SK-N-SH treated with all-trans-retinoic acid at 6 μM for 48 hours (cell line): ENCODE data around the gene DDI2.

ENCODE experiments used
- ATAC-seq: fragments of 200-7000 bp; cut with Tn5 transposase; 3 replicates; pipeline ENCODE4 v1.9.1; 2020; ENCODE audit warnings: mild to moderate bottlenecking, moderate library complexity
- ARNTL ChIP-seq: fragments of 450-650 bp; formaldehyde crosslinking; IDR thresholded peaks from 2 replicates; pipeline ENCODE4 v1.5.0; 2020; ENCODE audit warnings: low read depth, mild to moderate bottlenecking, moderate library complexity, borderline replicate concordance
- BACH2 ChIP-seq: fragments of 250-450 bp; sonication (Bioruptor Pico); IDR thresholded peaks from 2 replicates; pipeline ENCODE4 v1.9.0; 2021; ENCODE audit warnings: mild to moderate bottlenecking, borderline replicate concordance
- CSDC2 ChIP-seq: fragments of 250-450 bp; sonication (Bioruptor Pico); IDR thresholded peaks from 2 replicates; pipeline ENCODE4 v1.5.0; 2020; ENCODE audit warnings: mild to moderate bottlenecking, moderate library complexity
- ESRRG ChIP-seq: fragments of 250-450 bp; sonication (Bioruptor Pico); IDR thresholded peaks from 2 replicates; pipeline ENCODE4 v1.6.1; 2021; ENCODE audit warnings: mild to moderate bottlenecking
- ISL1 ChIP-seq: fragments of 250-450 bp; sonication (Bioruptor Pico); IDR thresholded peaks from 2 replicates; pipeline ENCODE4 v2.1.2; 2022; ENCODE audit warnings: mild to moderate bottlenecking, moderate library complexity
- OSR1 ChIP-seq: fragments of 250-450 bp; sonication (Bioruptor Pico); IDR thresholded peaks from 2 replicates; pipeline ENCODE4 v1.8.0; 2022; ENCODE audit warnings: moderate library complexity, mild to moderate bottlenecking, inconsistent platforms
- PPARA ChIP-seq: fragments of 250-450 bp; sonication (Bioruptor Pico); IDR thresholded peaks from 2 replicates; pipeline ENCODE4 v1.5.0; 2020; ENCODE audit warnings: mild to moderate bottlenecking, borderline replicate concordance
- RARB ChIP-seq: fragments of 250-450 bp; sonication (Bioruptor Pico); IDR thresholded peaks from 2 replicates; pipeline ENCODE4 v1.8.0; 2021; ENCODE audit warnings: mild to moderate bottlenecking, moderate library complexity
- TOX ChIP-seq: fragments of 250-450 bp; sonication (Bioruptor Pico); IDR thresholded peaks from 2 replicates; pipeline ENCODE4 v1.8.0; 2021; ENCODE audit warnings: mild to moderate bottlenecking, moderate library complexity, borderline replicate concordance
- ZC3H10 ChIP-seq: fragments of 250-450 bp; sonication (Bioruptor Pico); IDR thresholded peaks from 2 replicates; pipeline ENCODE4 v1.5.1; 2021; ENCODE audit warnings: mild to moderate bottlenecking, moderate library complexity
- ZFP3 ChIP-seq: fragments of 250-450 bp; sonication (Bioruptor Pico); IDR thresholded peaks from 2 replicates; pipeline ENCODE4 v1.5.0; 2020; ENCODE audit warnings: mild to moderate bottlenecking, moderate library complexity
- ZFP30 ChIP-seq: fragments of 450-650 bp; formaldehyde crosslinking; IDR thresholded peaks from 2 replicates; pipeline ENCODE4 v1.5.0; 2022; ENCODE audit warnings: mild to moderate bottlenecking, moderate library complexity
- ZNF565 ChIP-seq: fragments of 450-650 bp; formaldehyde crosslinking; conservative IDR thresholded peaks from 2 replicates; pipeline ENCODE4 v1.5.0; 2020; ENCODE audit warnings: low read depth, mild to moderate bottlenecking, moderate library complexity
- ZNF8 ChIP-seq: fragments of 450-650 bp; formaldehyde crosslinking; IDR thresholded peaks from 2 replicates; pipeline ENCODE4 v1.5.0; 2020; ENCODE audit warnings: mild to moderate bottlenecking, moderate library complexity
- TF ChIP-seq, protein P1 (sequence below): fragments of 250-450 bp; sonication (Bioruptor Pico); IDR thresholded peaks from 2 replicates; pipeline ENCODE4 v1.5.0; 2020; ENCODE audit warnings: mild to moderate bottlenecking, moderate library complexity
- TF ChIP-seq, protein P2 (sequence below): fragments of 250-450 bp; sonication (Bioruptor Pico); IDR thresholded peaks from 2 replicates; pipeline ENCODE4 v1.8.0; 2020; ENCODE audit warnings: mild to moderate bottlenecking, moderate library complexity, borderline replicate concordance
- TF ChIP-seq, protein P3 (sequence below): fragments of 250-450 bp; sonication (Bioruptor Pico); IDR thresholded peaks from 2 replicates; pipeline ENCODE4 v1.5.1; 2021; ENCODE audit warnings: mild to moderate bottlenecking, moderate library complexity

The DDI2 gene

DNA sequence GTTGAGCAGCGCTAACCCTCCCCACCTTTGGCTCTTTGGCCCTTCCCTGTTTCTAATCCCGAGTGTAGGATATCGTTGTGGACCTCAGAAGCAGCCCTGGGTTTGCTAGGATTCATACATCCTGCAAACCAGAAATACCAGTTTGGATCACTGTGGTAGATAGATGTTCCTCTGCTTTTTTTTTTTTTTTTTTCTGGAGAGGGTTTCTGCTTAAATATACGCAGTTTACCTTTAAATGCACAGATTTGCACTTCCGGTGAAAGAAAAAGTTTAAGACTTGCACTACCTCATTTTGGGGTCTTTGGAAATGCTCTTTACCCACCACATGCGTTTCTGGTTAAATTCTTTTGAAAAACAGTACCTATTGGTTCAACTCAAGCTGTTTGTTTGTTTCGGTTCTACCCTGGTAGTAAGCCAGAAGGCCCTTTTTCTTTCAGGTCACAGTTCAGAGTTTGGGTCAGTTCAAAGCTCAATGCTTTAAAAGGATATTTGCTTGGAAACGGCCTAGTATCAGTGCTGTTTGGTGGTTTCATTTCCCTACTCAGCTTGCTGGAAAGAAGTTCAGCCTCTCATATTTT is 908 bp downstream of the DDI2 start (continued):
- TF ChIP-seq, protein P1, sequence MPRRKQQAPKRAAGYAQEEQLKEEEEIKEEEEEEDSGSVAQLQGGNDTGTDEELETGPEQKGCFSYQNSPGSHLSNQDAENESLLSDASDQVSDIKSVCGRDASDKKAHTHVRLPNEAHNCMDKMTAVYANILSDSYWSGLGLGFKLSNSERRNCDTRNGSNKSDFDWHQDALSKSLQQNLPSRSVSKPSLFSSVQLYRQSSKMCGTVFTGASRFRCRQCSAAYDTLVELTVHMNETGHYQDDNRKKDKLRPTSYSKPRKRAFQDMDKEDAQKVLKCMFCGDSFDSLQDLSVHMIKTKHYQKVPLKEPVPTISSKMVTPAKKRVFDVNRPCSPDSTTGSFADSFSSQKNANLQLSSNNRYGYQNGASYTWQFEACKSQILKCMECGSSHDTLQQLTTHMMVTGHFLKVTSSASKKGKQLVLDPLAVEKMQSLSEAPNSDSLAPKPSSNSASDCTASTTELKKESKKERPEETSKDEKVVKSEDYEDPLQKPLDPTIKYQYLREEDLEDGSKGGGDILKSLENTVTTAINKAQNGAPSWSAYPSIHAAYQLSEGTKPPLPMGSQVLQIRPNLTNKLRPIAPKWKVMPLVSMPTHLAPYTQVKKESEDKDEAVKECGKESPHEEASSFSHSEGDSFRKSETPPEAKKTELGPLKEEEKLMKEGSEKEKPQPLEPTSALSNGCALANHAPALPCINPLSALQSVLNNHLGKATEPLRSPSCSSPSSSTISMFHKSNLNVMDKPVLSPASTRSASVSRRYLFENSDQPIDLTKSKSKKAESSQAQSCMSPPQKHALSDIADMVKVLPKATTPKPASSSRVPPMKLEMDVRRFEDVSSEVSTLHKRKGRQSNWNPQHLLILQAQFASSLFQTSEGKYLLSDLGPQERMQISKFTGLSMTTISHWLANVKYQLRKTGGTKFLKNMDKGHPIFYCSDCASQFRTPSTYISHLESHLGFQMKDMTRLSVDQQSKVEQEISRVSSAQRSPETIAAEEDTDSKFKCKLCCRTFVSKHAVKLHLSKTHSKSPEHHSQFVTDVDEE (CRISPR knock-in tag) = no peak
- TF ChIP-seq ZNF565 = no peak
- no peak for TF ChIP-seq TOX (CRISPR knock-in tag)
- TF ChIP-seq PPARA (CRISPR knock-in tag) = no peak
- TF ChIP-seq ISL1 (CRISPR knock-in tag) = no peak
- TF ChIP-seq, all 23 proteins: peak for 0

DNA sequence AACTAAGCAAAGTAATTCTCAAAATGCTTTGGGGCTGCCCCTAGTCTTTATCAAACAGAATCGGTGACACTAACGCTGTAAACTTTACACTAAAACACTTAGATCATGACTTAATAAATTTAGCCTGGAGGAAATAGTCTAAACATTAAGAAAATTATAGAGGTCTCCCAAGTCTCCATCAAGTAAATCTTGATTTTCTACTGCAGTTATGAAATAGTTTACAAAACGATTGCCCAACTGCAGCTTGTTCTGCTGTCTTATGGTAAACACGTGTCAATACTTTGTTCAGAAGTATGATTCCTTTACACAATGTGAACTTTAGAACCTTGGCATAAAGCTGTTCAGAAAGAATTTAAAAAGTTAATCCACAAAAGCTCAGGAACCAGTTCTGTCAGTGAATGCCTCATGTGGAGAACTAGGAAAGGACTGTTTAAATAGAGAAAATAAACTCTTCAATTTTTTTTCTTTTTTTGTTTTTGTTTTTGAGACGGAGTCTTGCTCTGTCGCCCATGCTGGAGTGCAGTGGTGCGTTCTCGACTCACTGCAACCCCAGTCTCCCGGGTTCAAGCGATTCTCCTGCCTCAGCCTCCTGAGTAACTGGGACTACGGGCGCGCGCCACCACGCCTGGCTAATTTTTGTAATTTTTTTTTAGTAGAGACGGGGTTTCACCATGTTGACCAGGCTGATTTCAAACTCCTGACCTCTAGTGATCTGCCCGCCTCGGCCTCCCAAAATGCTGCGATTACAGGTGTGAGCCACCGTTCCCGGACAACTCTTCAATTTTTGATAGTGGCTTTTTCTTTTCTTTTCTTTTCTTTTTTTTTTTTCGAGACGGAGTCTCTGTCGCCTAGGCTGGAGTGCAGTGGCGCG is 1.6 kb downstream of the DDI2 start:
- TF ChIP-seq ISL1 (CRISPR knock-in tag) (no peak), ZNF8 (CRISPR knock-in tag) (no peak), ZNF565 (no peak), ZC3H10 (CRISPR knock-in tag) (no peak), ZFP30 (CRISPR knock-in tag) (no peak)
- TF ChIP-seq, all 23 proteins: peak for 0
- no peak for ATAC-seq

DNA sequence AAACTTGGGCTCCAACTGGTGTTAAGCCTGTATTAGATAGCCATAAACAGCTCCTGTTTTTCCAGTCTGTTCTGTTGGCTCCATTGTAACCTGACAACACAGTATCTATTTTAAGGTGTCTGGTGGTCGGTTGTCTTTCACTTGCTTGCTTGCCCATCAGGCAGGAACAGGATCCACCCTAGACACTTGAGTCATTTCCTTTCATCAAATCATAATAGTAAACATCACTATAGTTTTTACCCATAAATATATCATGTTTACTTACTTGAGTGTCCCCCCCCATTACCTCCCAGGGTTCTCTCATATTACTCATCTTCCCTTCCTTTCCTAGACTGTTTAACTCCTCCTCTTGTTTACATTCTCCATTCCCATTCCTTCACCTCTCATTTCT is 2.9 kb downstream of the DDI2 start:
- TF ChIP-seq ISL1 (CRISPR knock-in tag) (no peak), ZNF565 (no peak), PPARA (CRISPR knock-in tag) (no peak), BACH2 (CRISPR knock-in tag) (no peak), ESRRG (CRISPR knock-in tag) (no peak)
- TF ChIP-seq, protein P2, sequence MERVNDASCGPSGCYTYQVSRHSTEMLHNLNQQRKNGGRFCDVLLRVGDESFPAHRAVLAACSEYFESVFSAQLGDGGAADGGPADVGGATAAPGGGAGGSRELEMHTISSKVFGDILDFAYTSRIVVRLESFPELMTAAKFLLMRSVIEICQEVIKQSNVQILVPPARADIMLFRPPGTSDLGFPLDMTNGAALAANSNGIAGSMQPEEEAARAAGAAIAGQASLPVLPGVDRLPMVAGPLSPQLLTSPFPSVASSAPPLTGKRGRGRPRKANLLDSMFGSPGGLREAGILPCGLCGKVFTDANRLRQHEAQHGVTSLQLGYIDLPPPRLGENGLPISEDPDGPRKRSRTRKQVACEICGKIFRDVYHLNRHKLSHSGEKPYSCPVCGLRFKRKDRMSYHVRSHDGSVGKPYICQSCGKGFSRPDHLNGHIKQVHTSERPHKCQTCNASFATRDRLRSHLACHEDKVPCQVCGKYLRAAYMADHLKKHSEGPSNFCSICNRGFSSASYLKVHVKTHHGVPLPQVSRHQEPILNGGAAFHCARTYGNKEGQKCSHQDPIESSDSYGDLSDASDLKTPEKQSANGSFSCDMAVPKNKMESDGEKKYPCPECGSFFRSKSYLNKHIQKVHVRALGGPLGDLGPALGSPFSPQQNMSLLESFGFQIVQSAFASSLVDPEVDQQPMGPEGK (CRISPR knock-in tag) = no peak
- TF ChIP-seq, protein P1 (CRISPR knock-in tag) = no peak
- TF ChIP-seq, protein P3, sequence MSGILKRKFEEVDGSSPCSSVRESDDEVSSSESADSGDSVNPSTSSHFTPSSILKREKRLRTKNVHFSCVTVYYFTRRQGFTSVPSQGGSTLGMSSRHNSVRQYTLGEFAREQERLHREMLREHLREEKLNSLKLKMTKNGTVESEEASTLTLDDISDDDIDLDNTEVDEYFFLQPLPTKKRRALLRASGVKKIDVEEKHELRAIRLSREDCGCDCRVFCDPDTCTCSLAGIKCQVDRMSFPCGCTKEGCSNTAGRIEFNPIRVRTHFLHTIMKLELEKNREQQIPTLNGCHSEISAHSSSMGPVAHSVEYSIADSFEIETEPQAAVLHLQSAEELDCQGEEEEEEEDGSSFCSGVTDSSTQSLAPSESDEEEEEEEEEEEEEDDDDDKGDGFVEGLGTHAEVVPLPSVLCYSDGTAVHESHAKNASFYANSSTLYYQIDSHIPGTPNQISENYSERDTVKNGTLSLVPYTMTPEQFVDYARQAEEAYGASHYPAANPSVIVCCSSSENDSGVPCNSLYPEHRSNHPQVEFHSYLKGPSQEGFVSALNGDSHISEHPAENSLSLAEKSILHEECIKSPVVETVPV (CRISPR knock-in tag) = no peak
- no peak for ATAC-seq

DNA sequence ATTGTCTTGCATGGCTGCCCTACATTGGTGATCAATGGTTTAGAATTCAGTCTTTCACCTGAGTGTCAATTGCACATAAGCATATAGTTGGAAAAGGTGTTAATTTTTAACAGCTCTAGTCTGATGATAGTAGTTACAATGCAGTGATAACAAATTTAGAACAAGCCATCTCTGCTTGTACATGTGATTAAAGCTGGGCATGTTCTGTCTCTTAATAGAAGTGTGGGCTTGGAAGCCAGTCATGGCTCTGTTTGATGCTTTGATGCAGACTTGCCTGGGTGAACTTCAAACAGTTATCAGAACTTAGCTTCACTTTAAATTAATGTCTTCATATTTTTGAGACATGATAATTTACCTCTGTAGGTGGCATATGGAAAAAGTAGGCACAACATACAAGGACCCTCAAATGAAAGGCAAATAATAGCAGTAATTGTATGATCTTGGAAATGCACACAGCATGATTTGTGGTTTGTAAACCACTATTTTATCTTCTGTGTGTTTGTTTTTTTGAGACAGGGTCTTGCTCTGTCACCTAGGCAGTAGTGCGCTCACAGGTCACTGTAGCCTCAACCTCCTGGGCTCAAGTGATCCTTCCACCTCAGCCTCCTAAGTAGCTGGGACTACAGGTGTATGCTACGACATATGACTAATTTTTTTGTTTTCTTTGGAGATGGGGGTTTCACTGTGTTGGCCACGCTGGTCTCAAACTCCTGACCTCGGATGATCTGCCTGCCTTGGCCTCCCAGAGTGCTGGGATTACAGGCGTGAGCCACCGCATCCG is 3.8 kb downstream of the DDI2 start:
- no peak for ATAC-seq
- TF ChIP-seq ZFP3 (CRISPR knock-in tag) (no peak), ISL1 (CRISPR knock-in tag) (no peak), ZNF565 (no peak), OSR1 (CRISPR knock-in tag) (no peak), ZFP30 (CRISPR knock-in tag) (no peak), ZC3H10 (CRISPR knock-in tag) (no peak), ARNTL (CRISPR knock-in tag) (no peak), CSDC2 (CRISPR knock-in tag) (no peak), RARB (no peak)
- TF ChIP-seq, protein P1 (CRISPR knock-in tag) = no peak
- TF ChIP-seq, protein P2 (CRISPR knock-in tag) = no peak
